ENCODE measurements around the gene CSTB.

Gene CSTB

GRCh38 chr21:43810505-43811261 lies 34.6 kb upstream of the CSTB start:
- DNase-seq, result peak; percentile 26 to 49

DNA sequence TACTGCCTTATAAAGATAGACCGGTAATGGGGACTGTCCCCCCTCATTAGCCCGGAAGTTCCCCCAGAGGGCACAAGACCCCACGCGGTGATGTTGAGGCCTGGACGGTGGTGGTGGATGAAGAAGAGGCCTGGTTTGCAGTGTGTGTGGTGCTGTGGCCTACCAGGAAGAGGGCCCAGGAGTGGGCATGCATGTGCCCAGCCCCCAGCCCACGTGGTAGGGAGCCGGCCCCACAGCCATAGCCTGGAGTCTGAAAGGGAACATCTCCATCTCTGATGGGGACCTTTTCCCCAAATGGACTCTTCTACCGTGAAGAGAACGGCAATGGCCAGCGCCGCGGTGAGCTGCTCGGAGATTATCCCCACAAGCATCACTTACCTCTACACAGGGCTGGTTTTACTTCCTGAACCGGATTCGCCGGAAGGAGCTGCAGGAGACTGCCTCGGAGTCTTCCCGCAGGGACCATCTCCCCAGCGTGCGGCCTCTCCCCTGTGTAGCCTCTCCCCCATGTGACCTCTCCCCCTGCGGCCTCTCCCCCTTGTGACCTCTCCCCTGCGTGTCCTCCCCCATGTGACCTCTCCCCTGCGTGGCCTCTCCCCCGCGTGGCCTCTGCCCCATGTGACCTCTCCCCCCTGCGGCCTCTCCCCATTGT lies 33.9 kb upstream of the CSTB start:
- DNase-seq, result no peak

DNA sequence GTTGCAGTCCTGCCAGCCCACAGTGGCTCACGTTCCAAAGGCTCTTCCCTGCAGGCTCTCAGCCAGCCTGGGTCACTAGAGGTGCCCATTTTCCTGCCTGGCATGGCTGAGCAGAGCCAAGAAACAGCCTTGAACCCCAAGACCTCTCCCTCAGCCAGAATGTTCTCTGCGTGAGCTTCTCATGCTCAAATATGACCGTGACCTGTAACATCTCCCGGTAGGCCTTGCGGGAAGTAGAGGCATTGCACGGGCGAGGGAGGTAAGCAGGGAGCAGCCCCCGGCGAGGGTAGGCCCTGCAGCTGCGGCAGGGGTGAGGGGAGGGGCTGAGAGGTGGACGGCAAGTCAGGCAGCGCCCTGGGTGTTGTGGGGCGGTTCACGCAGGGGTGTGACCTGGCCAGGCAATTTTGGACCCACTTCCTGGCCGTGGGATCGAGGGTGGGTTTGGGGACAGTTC lies 33.3 kb upstream of the CSTB start:
- no peak for DNase-seq

DNA sequence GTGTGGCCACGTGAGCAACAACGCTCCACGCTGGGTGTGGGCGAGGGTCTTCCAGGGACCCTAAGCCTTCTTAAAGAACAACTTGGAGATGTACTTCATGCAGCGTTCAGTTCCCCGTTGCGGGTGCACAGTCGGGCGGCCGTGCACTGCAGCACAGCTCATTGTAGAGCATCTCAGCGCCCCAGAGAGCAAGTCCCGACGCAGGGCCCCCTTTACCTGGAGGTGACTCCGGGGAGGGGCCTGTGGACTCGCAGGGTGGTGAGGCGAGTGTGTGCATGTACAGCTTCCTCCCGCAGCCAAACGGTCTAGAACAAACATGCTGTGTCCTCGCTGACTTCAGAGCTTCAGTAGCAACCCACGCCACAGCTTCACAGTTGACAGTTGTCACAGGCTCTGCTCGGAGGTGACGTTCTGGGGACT lies 32.7 kb upstream of the CSTB start:
- DNase-seq, result no peak

DNA sequence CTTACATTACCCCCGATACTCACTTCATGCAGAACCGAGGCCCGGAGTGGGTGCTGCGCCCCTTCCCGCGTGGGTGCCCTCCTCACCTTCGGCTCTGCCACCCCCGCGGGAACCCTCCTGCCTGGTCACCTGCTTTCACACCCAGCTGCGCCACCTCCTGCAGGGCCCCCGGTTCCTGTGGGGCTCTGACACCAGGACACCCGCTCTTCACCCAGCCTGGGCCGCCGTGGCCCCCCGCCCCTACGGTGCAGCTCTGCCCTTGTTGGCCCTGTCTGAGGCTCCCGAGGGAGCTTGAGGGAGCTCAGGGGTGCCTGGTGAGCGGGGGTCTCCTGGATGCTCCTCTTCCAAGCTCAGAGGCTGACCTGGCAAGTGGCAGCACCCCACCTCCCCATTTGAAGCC lies 32.3 kb upstream of the CSTB start:
- no peak for DNase-seq

DNA sequence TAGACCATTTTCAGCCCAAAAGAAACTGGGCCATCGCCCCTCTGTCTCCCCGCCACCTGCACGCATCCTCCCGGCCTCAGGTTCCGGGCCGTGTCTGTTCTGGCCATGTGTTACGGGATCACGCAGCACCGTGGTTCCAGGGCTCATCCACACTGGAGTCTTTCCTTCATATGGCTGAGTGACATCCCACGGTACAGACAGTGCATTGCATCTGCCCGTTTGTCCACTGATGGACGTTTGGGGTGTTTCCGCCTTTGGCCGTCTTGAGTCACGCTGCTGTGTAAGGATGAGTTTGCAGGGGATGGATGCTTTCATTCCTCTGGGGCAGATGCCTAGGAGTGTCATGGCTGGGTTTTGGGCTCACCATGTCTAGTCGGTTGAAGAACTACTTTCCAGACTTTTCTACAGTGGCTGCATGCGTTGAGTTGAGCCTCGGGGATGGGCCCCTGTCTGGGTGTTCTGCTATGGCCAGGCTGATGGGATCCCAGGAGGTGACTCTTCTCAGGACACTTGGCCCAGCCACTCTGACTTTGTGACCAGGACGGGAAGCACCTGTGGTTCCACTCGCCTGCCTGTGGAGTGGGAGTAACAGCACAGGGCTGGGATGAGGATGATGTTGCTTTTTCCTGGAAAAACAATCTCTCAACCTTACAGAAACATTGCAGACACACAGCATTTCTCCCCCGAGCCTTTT lies 30.1 kb upstream of the CSTB start:
- no peak for DNase-seq

DNA sequence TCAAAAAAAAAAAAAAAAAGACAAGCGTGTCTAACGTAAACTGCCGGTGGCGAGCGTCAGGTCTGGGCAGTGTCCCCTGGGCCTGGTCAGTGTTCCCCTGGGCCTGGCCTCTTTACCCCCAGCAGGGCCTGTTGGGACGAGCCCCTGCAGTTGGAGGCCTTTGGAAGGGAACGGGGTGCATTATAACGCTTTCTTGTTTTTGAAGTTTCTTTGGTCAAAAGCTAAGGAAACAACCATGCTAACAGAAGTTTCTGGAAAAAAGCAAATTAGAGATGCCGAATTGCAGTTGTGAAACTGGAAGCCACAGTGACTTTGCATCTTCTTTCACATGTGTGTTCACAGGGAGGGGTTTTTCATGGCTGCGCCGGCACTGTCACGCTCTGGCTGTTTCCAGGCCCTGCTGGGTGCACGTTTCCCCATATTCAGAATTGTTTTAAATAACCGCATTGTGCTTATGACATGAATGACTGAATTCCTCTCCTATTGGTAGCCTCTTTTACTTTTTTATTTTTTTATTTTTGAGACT lies 29.2 kb upstream of the CSTB start:
- DNase-seq, result no peak

- no peak for DNase-seq
Measured at GRCh38 chr21:43803558-43804300, 27.6 kb upstream of the CSTB start.

DNA sequence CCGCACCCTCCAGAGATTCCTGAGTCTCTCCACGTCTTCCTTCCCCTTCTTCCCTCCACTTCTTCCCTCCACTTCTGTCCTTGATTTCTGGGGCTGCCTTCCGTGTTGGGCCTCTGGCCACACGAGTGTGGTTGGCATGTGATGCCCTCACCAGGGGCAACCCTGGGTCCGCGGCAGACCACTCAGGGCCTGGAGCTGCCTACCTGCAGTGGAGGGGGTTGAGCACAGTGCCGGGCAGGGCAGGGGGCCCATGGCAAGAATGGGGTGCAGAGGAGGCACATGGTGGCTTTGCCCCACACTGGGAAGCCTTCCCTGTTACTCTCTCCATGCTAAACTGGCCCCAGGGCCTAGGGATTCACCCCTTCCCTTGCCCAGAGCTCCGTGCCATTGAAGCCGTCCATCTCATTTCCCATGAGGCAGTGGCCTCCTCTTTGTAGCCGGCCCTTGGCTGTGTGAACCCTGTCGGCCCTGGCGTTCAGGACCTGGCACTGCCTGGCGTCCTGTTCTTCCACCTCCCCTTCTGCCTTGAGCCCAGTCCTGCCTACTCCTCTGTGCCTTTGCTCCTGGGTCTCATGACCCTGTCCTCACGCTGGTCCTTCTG lies 26.7 kb upstream of the CSTB start:
- DNase-seq, result no peak

DNA sequence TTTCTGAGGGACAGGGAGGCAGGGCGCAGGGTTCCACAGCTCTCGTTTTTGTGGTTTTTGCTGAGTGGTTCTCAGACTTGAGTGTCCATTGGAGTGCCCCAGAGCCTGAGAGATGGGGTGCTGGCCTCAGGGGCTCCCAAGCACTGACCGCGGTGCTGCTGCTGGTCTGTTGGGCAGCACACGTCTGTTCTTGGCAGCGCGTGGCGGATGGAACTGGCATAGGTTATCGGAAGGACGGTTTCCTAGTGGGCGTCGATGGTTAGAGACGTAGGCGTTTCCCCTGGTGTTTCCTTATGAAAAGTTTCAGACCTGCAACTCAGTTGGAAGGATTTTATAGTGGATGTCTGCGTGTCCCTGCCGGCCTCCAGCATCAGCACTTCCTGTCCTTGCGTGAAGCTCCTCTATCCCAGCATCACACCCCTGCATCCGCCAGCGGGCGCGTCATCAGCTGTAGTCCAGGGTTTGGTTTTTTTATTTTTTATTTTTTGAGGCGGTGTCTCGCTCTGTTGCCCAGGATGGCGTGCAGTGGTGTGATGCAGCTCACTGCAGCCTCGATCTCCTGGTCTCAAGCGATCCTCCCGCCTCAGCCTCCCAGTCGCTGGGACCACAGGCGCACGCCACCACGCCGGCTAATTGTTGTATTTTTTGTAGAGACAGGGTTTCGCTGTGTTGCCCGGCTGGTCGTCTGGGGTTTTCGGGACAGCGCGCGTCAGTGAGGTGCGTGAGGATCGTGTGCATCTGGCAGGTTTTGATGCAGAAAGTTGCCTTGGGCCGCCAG lies 25.1 kb upstream of the CSTB start:
- DNase-seq, result no peak

DNA sequence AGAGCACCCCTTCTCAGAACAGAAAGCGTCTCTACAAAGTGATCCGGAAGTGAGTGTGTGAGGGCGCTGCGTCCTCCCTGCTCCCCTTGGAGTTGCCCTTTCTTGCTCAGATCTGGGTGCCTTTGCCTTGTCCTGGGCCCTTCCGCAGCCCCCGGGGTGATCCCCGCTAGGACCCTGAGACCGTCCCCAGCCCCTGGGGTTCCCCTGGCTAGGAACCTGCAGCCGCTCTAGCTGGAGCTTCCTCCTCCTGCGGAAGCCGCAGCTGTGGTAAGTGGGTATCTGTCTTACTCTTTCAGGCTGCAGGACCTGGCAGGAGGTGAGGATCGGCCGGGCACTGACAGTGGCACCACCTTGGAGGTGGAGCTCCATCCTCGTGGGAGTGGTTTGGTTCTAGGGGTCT lies 24.5 kb upstream of the CSTB start:
- no peak for DNase-seq

- no peak for DNase-seq
Measured at GRCh38 chr21:43800124-43800523, 24.0 kb upstream of the CSTB start.

DNA sequence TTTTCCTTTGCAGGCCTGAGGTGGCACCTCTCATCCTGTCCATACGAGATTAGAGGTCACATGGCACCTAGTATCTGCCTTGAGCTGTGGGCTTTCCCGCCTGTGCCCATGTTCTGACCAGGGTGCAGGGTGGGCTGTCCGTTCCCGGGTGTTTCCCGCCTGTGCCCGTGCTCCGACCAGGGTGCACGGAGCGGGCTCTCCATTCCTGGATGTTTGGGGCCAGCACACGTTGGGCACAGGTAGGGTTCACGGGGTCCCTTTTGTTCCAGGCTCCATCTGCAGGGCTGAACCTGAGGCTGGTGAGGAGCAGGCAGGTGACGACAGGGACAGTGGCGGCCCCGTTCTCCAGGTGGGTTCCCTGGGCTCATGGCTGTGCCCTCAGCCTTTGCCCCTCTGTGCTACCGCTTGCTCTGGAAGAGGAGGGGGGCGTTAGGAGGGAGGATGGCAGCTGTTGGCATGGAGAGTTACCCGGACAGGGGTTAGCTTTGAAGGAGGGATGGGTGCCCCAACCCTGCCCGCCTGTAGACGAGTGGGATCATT lies 23.3 kb upstream of the CSTB start:
- no peak for DNase-seq

- no peak for DNase-seq
Measured at GRCh38 chr21:43797925-43798715, 22.0 kb upstream of the CSTB start.

DNA sequence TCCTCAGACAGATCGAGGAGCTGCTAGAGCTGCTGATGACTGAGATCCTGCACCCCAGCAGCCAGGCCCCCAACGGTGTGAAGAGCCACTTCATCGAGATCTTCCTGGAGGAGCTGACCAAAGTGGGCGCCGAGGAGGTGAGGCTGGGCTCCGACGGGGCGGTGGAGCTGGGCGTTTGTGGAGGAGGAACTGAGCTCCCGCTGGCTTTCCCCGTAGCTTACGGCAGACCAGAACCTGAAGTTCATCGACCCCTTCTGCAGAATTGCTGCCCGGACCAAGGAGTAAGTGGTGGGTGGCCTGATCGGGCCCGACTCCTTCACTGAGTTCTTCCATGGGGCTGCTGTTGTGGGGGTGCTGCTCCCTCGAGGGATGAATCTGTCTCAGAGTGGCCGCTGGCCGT lies 21.3 kb upstream of the CSTB start:
- peak in 1 of 2 experiments; percentile 57 for DNase-seq

DNA sequence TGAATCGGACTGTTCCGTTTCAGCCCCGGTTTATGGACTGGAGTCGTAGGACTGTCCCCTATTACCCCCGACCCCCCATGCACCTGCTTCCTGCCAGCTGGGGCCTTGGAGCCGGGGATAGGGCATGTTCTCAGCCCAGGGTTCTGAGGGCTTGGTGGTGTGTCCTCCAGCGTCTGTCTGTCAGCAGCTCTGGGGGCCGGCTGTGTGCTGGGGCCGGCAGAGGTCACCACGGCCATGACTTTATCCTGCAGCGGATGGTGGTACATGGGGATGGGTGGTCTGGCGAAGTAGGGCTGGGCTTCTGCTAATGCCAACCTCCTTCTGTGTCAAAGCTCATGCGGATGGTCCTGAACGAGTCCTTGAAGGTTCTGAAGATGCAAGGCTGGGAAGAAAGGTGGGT lies 18.7 kb upstream of the CSTB start:
- DNase-seq, result no peak

- no peak for DNase-seq
Measured at GRCh38 chr21:43794311-43794710, 18.2 kb upstream of the CSTB start.

DNA sequence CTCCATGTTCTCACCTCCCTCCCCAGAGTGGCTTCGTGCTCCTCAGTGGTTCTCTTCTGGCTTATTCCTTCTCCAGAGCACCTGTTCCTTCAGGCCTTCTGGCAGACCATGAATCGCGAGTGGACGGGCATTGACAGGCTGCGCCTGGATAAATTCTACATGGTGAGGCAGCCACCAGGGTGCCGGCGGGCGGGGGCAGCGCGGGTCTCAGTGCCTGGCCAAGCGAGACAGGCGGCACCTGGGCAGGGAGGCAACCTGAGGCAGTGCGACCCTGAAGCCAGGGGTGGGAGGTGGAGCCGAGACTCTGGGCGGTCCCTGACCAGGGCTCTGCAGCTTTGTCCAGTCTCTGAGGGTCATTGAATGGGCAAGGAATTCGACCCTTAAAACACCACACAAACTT lies 17.1 kb upstream of the CSTB start:
- DNase-seq, result no peak

GRCh38 chr21:43792406-43792805 lies 16.3 kb upstream of the CSTB start:
- DNase-seq, result no peak

DNA sequence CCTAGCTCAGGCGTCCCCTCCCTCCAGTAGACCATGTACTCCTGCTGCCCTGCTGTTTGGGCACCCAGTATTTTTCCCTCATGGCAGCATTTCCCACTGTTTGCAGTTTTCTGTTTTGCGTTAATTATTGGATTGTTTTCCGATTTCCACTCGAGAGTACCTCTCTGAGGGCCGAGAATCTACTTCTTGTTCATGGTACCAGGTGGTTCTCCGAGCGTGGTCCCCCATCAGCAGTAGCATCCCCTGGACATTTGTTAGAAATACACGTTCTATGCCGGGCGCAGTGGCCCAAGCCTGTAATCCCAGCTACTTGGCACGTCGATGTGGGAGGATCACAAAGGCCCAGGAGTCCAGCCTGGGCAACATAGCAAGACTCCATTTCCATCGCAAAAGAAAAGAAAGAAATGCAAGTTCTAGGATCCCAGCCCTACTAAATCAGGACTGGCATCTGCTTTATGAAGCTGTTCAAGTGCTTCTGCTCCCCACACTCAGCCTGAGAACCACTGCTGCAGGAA lies 14.0 kb upstream of the CSTB start:
- DNase-seq, result no peak

Measured in NCI-H187 (cell line).